SK-N-SH (cell line): Measurements from ENCODE around the gene ARHGEF4. TPM values are rescaled to one million over a fixed set of nuclear protein-coding genes. Genes with fewer than 3 reads are reported as not detected.

Experiments used
- CTCF ChIA-PET: fragments of 300-600, 350-600 bp; formaldehyde crosslinking; extraction: SDS; loops from one replicate; lab custom pipeline; 2021; lab: Yijun Ruan, JAX
- POLR2A ChIA-PET: fragments of 350-600 bp; sonication (Branson Sonifier 250); formaldehyde crosslinking; extraction: SDS; loops from one replicate; lab custom pipeline; 2020; ENCODE audit warnings: antibody characterized with exemption, inconsistent platforms; lab: Yijun Ruan, JAX
- DNase-seq: peaks from one replicate; pipeline ENCODE4 v3.0.0; 2012
- H2AFZ ChIP-seq: fragments of 200-600 bp; sonication (generic); 2 replicates; pipeline ENCODE4 v1.8.1; 2016; ENCODE audit warnings: antibody characterized with exemption, mild to moderate bottlenecking, low read depth
- H3F3A ChIP-seq: fragments of 200-600 bp; sonication (generic); replicated peaks from 2 replicates; pipeline ENCODE3; 2016; ENCODE audit warnings: antibody characterized with exemption, mild to moderate bottlenecking; ENCODE audit not compliant: insufficient read depth
- H3K27ac ChIP-seq, 2 experiments: fragments of 200-500 bp in 1 of 2; fragments of 200-600 bp in 1 of 2; sonication (Bioruptor generic) in 1 of 2; sonication (generic), shearing (Covaris generic) in 1 of 2; 2 replicates each; pipeline versions ENCODE4 v1.5.1 to v1.6.1; 2014 to 2016; ENCODE audit warnings: low read depth in 2 of 2, inconsistent platforms in 1 of 2, low read length in 1 of 2, mild to moderate bottlenecking in 1 of 2, mixed read lengths in 1 of 2
- H3K27me3 ChIP-seq: fragments of 200-600 bp; sonication (generic), shearing (Covaris generic); 2 replicates; pipeline ENCODE4 v1.6.1; 2016; ENCODE audit warnings: mixed run types; ENCODE audit not compliant: insufficient read depth
- H3K36me3 ChIP-seq, 2 experiments: fragments of 200-500 bp in 1 of 2; fragments of 200-600 bp in 1 of 2; sonication (Bioruptor generic) in 1 of 2; sonication (generic) in 1 of 2; replicated peaks in 1 of 2; 2 replicates each; pipeline versions ENCODE3 to v1.5.1; 2014 to 2016; ENCODE audit warnings: low read length in 1 of 2, mild to moderate bottlenecking in 1 of 2; ENCODE audit not compliant: insufficient read depth in 2 of 2, control insufficient read depth in 1 of 2
- H3K4me1 ChIP-seq, 2 experiments: fragments of 200-500 bp in 1 of 2; fragments of 200-600 bp in 1 of 2; sonication (Bioruptor generic) in 1 of 2; sonication (generic), shearing (Covaris generic) in 1 of 2; 2 replicates each; pipeline versions ENCODE4 v1.5.1 to v1.6.1; 2014 to 2016; ENCODE audit warnings: low read depth in 1 of 2, low read length in 1 of 2, mixed run types in 1 of 2; ENCODE audit not compliant: insufficient read depth in 2 of 2, control insufficient read depth in 1 of 2
- H3K4me2 ChIP-seq: fragments of 200-600 bp; sonication (generic), shearing (Covaris generic); 2 replicates; pipeline ENCODE4 v1.6.1; 2017; ENCODE audit warnings: mixed run types
- H3K4me3 ChIP-seq, 2 experiments: fragments of 200-500 bp in 1 of 2; fragments of 200-600 bp in 1 of 2; sonication (Bioruptor generic) in 1 of 2; sonication (generic), shearing (Covaris generic) in 1 of 2; 2 replicates each; pipeline versions ENCODE4 v1.5.1 to v1.8.1; 2014 to 2016; ENCODE audit warnings: low read depth in 2 of 2, inconsistent platforms in 1 of 2, low read length in 1 of 2, mild to moderate bottlenecking in 1 of 2, mixed read lengths in 1 of 2, moderate library complexity in 1 of 2
- H3K79me2 ChIP-seq: fragments of 200-600 bp; sonication (generic); 2 replicates; pipeline ENCODE4 v1.8.1; 2017; ENCODE audit warnings: mild to moderate bottlenecking; ENCODE audit not compliant: insufficient read depth
- H3K9ac ChIP-seq: fragments of 200-600 bp; sonication (generic); 2 replicates; pipeline ENCODE4 v1.6.1; 2017; ENCODE audit warnings: mixed run types
- H3K9me2 ChIP-seq: fragments of 200-600 bp; sonication (generic); 2 replicates; pipeline ENCODE4 v1.6.1; 2017; ENCODE audit warnings: mixed run types
- H3K9me3 ChIP-seq: fragments of 200-600 bp; sonication (generic); 2 replicates; pipeline ENCODE4 v1.6.1; 2017; ENCODE audit warnings: mixed run types, mild to moderate bottlenecking, moderate library complexity
- H4K20me1 ChIP-seq: fragments of 200-600 bp; sonication (generic); 2 replicates; pipeline ENCODE4 v1.6.1; 2017; ENCODE audit warnings: mild to moderate bottlenecking, mixed run types; ENCODE audit not compliant: insufficient read depth
- CHD2 ChIP-seq: fragments of 150-350 bp; IDR thresholded peaks from 2 replicates; pipeline ENCODE4 v1.6.1; 2018; ENCODE audit warnings: low read length; ENCODE audit not compliant: partially characterized antibody
- EP300 ChIP-seq, 2 experiments: IDR thresholded peaks; 2 replicates each; pipeline versions ENCODE4 v1.4.0 to v1.6.1; 2012; ENCODE audit warnings: borderline replicate concordance in 1 of 2, low read depth in 1 of 2, low read length in 1 of 2
- EZH2phosphoT487 ChIP-seq: fragments of 200-600 bp; sonication (generic); IDR thresholded peaks from 2 replicates; pipeline ENCODE4 v1.6.1; 2017; ENCODE audit warnings: low read depth, mixed run types, mild to moderate bottlenecking, antibody characterized with exemption, moderate library complexity, borderline replicate concordance
- FOXJ3 ChIP-seq: sonication (generic); formaldehyde crosslinking; IDR thresholded peaks from 2 replicates; pipeline ENCODE4 v1.5.1; 2020; ENCODE audit warnings: mild to moderate bottlenecking, missing genetic modification reagents
- FOXM1 ChIP-seq: IDR thresholded peaks from 2 replicates; pipeline ENCODE4 v1.4.0; 2012; ENCODE audit warnings: low read depth, mild to moderate bottlenecking
- GABPA ChIP-seq: IDR thresholded peaks from 2 replicates; pipeline ENCODE4 v1.4.0; 2012; ENCODE audit warnings: low read depth, mild to moderate bottlenecking
- GATA2 ChIP-seq: sonication (generic); formaldehyde crosslinking; IDR thresholded peaks from 2 replicates; pipeline ENCODE4 v1.5.0; 2020; ENCODE audit warnings: mild to moderate bottlenecking, missing genetic modification reagents
- JUND ChIP-seq: IDR thresholded peaks from 2 replicates; pipeline ENCODE4 v1.4.0; 2012
- NFIC ChIP-seq: IDR thresholded peaks from 2 replicates; pipeline ENCODE4 v1.4.0; 2012; ENCODE audit warnings: borderline replicate concordance
- RXRA ChIP-seq: IDR thresholded peaks from 2 replicates; pipeline ENCODE4 v1.4.0; 2012; ENCODE audit warnings: low read depth, mild to moderate bottlenecking, borderline replicate concordance
- TAF1 ChIP-seq: IDR thresholded peaks from 2 replicates; pipeline ENCODE4 v1.6.1; 2012; ENCODE audit warnings: low read depth, mild to moderate bottlenecking, low read length, moderate library complexity, borderline replicate concordance
- TEAD4 ChIP-seq: IDR thresholded peaks from 2 replicates; pipeline ENCODE4 v1.4.0; 2012; ENCODE audit warnings: mild to moderate bottlenecking, borderline replicate concordance; ENCODE audit not compliant: insufficient read depth
- YY1 ChIP-seq: IDR thresholded peaks from 2 replicates; pipeline ENCODE4 v1.4.0; 2012; ENCODE audit warnings: low read depth, mild to moderate bottlenecking
- WGBS: methylation state at CpG from one replicate; pipeline ENCODE4 v1.1.6; 2017; ENCODE audit warnings: low lambda C conversion rate; 5-methylcytosine and 5-hydroxymethylcytosine counted together
- polyA plus RNA-seq, 3 experiments: library from polyadenylated mRNA; depleted of rRNA; stranded (reverse); fragments of >200 nt; gene quantifications; 2 replicates each; pipeline ENCODE4 v1.2.3, GENCODE V29; 2012
- TF ChIP-seq, protein P1 (sequence below): fragments of 200-600 bp; sonication (generic); IDR thresholded peaks from 2 replicates; pipeline ENCODE4 v1.6.1; 2017; ENCODE audit warnings: antibody characterized with exemption, mild to moderate bottlenecking, moderate library complexity
- TF ChIP-seq, protein P2 (sequence below): IDR thresholded peaks from 2 replicates; pipeline ENCODE4 v1.4.0; 2012; ENCODE audit warnings: low read depth
- TF ChIP-seq, protein P3 (sequence below): IDR thresholded peaks from 2 replicates; pipeline ENCODE4 v1.6.1; 2012; ENCODE audit warnings: mild to moderate bottlenecking, low read depth, low read length, moderate library complexity

Gene ARHGEF4
- polyA plus RNA-seq, 1 of the 3 experiments (the other 2 are of a cell fraction): 2.3 TPM

DNA sequence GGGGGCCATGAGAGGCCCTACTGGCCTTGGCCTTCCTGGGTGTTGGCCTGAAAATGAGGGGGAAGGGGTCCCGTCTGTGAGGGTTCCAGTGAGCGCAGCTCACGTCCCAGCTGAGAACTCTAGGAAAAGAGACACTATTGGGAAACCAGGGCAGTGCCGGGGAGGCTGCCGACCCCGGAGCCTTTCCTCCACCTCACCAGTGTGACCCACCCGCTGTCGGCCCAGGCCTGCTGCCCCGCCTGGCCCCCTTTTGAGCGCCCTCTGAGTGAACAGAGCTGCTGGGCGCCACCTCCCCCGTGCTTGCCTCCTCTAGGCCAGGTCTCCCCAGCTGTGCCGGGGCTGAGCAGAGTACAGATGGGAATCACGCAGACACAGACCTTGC lies 17.5 kb upstream of the ARHGEF4 start:
- DNase-seq: no peak
- H4K20me1 ChIP-seq: no peaks in the 10 kb centered on the region
- TF ChIP-seq, protein P1, sequence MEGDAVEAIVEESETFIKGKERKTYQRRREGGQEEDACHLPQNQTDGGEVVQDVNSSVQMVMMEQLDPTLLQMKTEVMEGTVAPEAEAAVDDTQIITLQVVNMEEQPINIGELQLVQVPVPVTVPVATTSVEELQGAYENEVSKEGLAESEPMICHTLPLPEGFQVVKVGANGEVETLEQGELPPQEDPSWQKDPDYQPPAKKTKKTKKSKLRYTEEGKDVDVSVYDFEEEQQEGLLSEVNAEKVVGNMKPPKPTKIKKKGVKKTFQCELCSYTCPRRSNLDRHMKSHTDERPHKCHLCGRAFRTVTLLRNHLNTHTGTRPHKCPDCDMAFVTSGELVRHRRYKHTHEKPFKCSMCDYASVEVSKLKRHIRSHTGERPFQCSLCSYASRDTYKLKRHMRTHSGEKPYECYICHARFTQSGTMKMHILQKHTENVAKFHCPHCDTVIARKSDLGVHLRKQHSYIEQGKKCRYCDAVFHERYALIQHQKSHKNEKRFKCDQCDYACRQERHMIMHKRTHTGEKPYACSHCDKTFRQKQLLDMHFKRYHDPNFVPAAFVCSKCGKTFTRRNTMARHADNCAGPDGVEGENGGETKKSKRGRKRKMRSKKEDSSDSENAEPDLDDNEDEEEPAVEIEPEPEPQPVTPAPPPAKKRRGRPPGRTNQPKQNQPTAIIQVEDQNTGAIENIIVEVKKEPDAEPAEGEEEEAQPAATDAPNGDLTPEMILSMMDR: no peak
- TF ChIP-seq EP300 (IDR thresholded peaks at IDR 0.05; ENCODE audit: borderline replicate concordance in 1 of 2, low read depth in 1 of 2, low read length in 1 of 2) (no peak), NFIC (no peak), FOXM1 (no peak), JUND (no peak), CHD2 (no peak), EZH2phosphoT487 (no peak), RXRA (no peak), GATA2 (no peak), FOXJ3 (CRISPR knock-in tag) (no peak), YY1 (no peak), GABPA (no peak), TEAD4 (no peak), TAF1 (no peak)
- TF ChIP-seq, protein P2, sequence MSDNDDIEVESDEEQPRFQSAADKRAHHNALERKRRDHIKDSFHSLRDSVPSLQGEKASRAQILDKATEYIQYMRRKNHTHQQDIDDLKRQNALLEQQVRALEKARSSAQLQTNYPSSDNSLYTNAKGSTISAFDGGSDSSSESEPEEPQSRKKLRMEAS: no peak
- TF ChIP-seq, protein P3, sequence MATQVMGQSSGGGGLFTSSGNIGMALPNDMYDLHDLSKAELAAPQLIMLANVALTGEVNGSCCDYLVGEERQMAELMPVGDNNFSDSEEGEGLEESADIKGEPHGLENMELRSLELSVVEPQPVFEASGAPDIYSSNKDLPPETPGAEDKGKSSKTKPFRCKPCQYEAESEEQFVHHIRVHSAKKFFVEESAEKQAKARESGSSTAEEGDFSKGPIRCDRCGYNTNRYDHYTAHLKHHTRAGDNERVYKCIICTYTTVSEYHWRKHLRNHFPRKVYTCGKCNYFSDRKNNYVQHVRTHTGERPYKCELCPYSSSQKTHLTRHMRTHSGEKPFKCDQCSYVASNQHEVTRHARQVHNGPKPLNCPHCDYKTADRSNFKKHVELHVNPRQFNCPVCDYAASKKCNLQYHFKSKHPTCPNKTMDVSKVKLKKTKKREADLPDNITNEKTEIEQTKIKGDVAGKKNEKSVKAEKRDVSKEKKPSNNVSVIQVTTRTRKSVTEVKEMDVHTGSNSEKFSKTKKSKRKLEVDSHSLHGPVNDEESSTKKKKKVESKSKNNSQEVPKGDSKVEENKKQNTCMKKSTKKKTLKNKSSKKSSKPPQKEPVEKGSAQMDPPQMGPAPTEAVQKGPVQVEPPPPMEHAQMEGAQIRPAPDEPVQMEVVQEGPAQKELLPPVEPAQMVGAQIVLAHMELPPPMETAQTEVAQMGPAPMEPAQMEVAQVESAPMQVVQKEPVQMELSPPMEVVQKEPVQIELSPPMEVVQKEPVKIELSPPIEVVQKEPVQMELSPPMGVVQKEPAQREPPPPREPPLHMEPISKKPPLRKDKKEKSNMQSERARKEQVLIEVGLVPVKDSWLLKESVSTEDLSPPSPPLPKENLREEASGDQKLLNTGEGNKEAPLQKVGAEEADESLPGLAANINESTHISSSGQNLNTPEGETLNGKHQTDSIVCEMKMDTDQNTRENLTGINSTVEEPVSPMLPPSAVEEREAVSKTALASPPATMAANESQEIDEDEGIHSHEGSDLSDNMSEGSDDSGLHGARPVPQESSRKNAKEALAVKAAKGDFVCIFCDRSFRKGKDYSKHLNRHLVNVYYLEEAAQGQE: no peak
- ChIA-PET CTCF (interaction anchor here (0.8 to 6.9 kb wide), 3 partner anchors 16 to 55 kb away, joined by 3 to 57 read pairs (median 5); no protein-coding TSS in a partner anchor), POLR2A (interaction anchor here (1.4 kb wide), 1 partner anchor 21 kb away, joined by 6 read pairs; no protein-coding TSS in a partner anchor)
- no peak overlapping the region for H3K9ac ChIP-seq
- no peaks in the 10 kb centered on the region for H3K27me3 ChIP-seq
- H3K9me3 ChIP-seq: no peaks in the 10 kb centered on the region
- H3K4me1 ChIP-seq: peaks cover 2 to 13% of the 10 kb centered on the region in 2 experiments; a peak in 2 of 4 replicates
- H3K36me3 ChIP-seq: no peaks in the 10 kb centered on the region
- no peaks in the 10 kb centered on the region for H3K79me2 ChIP-seq
- H3F3A ChIP-seq: no peaks in the 10 kb centered on the region
- H3K4me2 ChIP-seq: no peak overlapping the region
- no peaks in the 10 kb centered on the region for H3K9me2 ChIP-seq
- H2AFZ ChIP-seq: no peak overlapping the region
- no peak overlapping the region; a peak in 1 of 4 replicates for H3K27ac ChIP-seq
- 77% methylated on average over 3 of the region's 14 CpGs for WGBS
- H3K4me3 ChIP-seq: no peak overlapping the region
